Loucy (cell line): ENCODE results near the gene ADSL.

ENCODE experiments used
- EZH2phosphoT487 ChIP-seq: fragments of 200-600 bp; IDR thresholded peaks from 2 replicates; pipeline ENCODE4 v1.6.1; 2018; ENCODE audit warnings: antibody characterized with exemption, mild to moderate bottlenecking, moderate library complexity, borderline replicate concordance
- TF ChIP-seq, protein P1 (sequence below): fragments of 200-600 bp; sonication (generic); conservative IDR thresholded peaks from 2 replicates; pipeline ENCODE4 v1.5.1; 2014; ENCODE audit warnings: mild to moderate bottlenecking, antibody characterized with exemption, low read length

DNA sequence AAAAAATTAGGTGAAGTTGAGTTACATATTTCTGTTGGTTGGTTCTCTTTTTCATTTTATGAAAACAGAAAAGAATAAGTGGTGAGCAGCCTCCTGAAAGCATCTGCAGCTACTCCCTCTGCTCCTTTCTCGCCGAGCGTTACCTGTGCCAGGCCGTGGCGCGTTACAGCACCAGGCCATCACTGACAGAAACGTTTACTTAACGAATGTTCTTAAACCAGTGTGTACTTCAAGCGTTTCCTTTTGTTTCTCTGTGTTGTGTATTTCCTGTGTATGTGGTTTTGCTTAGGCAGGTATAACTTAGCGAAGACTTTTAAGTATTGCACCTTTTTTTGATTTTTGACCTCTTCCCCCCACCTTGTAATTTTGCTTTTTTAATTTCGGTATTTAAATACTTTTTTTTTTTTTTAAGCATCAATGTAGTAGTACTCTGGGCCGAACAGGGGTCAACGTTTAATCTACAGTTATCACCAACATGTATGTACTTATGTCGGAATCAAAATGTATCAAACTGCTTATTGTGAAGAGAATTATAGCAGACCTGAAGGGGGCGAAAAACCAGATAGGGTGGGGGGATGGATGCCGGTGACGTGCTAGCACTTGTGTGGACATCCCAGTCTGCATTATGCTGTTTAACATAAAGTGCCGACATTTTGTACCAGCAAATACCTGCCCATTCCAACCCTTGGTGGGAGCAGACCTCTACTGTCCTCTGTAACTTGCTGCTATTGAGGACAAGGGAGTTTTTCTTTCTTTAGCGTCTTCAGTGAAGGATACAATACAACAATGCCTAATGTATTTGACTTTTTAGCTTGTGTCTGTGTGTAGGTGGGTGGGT, 21.6 kb upstream of the ADSL start:
- TF ChIP-seq, protein P1, sequence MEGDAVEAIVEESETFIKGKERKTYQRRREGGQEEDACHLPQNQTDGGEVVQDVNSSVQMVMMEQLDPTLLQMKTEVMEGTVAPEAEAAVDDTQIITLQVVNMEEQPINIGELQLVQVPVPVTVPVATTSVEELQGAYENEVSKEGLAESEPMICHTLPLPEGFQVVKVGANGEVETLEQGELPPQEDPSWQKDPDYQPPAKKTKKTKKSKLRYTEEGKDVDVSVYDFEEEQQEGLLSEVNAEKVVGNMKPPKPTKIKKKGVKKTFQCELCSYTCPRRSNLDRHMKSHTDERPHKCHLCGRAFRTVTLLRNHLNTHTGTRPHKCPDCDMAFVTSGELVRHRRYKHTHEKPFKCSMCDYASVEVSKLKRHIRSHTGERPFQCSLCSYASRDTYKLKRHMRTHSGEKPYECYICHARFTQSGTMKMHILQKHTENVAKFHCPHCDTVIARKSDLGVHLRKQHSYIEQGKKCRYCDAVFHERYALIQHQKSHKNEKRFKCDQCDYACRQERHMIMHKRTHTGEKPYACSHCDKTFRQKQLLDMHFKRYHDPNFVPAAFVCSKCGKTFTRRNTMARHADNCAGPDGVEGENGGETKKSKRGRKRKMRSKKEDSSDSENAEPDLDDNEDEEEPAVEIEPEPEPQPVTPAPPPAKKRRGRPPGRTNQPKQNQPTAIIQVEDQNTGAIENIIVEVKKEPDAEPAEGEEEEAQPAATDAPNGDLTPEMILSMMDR: 0 out of 2 replicates have a peak, but pooled peaks have one; percentile 12
- TF ChIP-seq EZH2phosphoT487: no peak
